Epithelial cell of proximal tubule (primary cell): ENCODE results near the gene NISCH. TPM values are rescaled to one million over a fixed set of nuclear protein-coding genes. Genes with fewer than 3 reads are reported as not detected.

Experiments used
- DNase-seq: peaks from one replicate; pipeline ENCODE4 v3.0.0-alpha.2; 2011; ENCODE audit warnings: low read depth
- H3K4me3 ChIP-seq: 2 replicates; pipeline ENCODE4 v1.5.1; 2011; ENCODE audit warnings: low read depth, mild to moderate bottlenecking, low read length
- CTCF ChIP-seq: conservative IDR thresholded peaks from 2 replicates; pipeline ENCODE4 v1.5.1; 2012; ENCODE audit warnings: low read depth, mild to moderate bottlenecking, low read length
- total RNA-seq: library from RNA; depleted of rRNA; stranded (reverse); fragments of >200 nt; gene quantifications from 2 replicates; pipeline ENCODE4 v1.2.3, GENCODE V29; 2015

Gene NISCH
- total RNA-seq, 1 donor from 2014 or later = 40.8 TPM

- TF ChIP-seq CTCF = no peak
- DNase-seq = no peak
- H3K4me3 ChIP-seq = no peak overlapping the region
Measured at GRCh38 chr3:52520716-52521487, 65.5 kb downstream of the NISCH start.

- no peak overlapping the region for H3K4me3 ChIP-seq
- no peak for DNase-seq
- TF ChIP-seq CTCF = no peak
Measured at GRCh38 chr3:52521488-52521824, 66.1 kb downstream of the NISCH start.

- DNase-seq = no peak
- H3K4me3 ChIP-seq = no peak overlapping the region
- TF ChIP-seq CTCF = no peak
Measured at GRCh38 chr3:52521881-52522650, 66.7 kb downstream of the NISCH start.

DNA sequence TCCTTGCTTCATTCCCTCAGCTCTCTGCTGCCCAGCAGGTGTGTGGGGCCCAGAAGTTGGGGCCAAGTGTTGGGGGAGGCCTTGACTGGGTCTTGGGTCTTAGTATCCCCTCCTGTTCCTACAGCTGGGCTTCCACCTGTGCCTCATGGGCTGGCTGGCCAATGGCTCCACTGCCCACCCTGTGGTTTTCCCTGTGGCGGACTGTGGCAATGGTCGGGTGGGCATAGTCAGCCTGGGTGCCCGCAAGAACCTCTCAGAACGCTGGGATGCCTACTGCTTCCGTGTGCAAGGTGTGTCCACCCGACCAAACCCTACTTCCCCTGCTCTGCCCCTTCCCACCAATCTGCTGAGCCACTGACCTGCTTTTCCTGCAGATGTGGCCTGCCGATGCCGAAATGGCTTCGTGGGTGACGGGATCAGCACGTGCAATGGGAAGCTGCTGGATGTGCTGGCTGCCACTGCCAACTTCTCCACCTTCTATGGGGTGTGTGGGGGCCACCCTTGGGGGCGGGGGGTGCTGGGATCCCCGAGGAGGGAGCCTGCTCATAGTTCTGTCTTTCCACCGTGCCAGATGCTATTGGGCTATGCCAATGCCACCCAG is 67.3 kb downstream of the NISCH start:
- H3K4me3 ChIP-seq = no peak overlapping the region
- no peak for DNase-seq
- TF ChIP-seq CTCF = no peak

DNA sequence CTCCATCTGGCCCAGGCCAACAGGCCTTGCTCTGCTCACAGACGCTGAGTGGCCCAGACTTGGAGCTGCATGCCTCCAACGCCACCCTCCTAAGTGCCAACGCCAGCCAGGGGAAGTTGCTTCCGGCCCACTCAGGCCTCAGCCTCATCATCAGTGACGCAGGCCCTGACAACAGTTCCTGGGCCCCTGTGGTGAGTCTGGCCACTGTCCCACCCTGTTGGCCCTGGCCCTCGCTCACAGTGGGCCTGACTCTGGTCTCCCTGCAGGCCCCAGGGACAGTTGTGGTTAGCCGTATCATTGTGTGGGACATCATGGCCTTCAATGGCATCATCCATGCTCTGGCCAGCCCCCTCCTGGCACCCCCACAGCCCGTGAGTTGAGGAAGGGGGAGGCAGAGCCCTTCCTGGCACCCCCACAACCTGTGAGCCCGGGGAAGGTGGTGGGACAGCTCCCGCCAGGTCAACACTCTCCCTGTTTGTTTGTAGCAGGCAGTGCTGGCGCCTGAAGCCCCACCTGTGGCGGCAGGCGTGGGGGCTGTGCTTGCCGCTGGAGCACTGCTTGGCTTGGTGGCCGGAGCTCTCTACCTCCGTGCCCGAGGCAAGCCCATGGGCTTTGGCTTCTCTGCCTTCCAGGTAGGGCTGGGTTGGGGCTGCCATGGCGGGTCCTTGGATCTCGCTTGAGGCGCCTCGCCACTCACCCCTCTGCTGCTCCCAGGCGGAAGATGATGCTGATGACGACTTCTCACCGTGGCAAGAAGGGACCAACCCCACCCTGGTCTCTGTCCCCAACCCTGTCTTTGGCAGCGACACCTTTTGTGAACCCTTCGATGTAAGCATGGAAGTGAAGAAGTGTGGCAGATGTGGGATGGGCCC is 68.2 kb downstream of the NISCH start:
- no peak for TF ChIP-seq CTCF
- no peak for DNase-seq
- H3K4me3 ChIP-seq = no peak overlapping the region

DNA sequence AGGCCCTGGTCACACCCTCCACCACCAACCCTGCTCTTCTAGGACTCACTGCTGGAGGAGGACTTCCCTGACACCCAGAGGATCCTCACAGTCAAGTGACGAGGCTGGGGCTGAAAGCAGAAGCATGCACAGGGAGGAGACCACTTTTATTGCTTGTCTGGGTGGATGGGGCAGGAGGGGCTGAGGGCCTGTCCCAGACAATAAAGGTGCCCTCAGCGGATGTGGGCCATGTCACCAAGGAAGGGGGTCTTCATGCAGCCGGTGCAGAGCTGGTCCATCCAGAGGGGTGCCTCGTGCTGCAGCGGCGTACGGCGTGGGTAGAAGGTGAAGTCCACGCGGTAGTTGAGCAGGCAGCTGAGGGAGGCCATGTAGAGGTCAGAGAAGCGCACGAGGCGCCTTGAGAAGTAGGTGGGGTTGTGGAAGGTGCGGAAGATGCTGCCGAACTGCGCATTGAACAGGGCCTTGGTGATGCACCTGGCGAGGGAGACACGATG is 68.9 kb downstream of the NISCH start:
- no peak overlapping the region for H3K4me3 ChIP-seq
- DNase-seq = no peak
- TF ChIP-seq CTCF = no peak
